Activated CD4-positive, alpha-beta T cell treated with anti-CD3 and anti-CD28 coated beads for 1 hour (primary cell): Measurements from ENCODE around the gene MMEL1.
"Not testable (repeated sequence)": the region's sequence is repeated elsewhere in the genome, so short reads cannot be mapped to it uniquely, and the experiment has no call there.

ENCODE experiments used
- DNase-seq: peaks from one replicate; pipeline ENCODE4 v3.0.0-alpha.2; 2020

Gene MMEL1

GRCh38 chr1:2628191-2628932 lies 4.5 kb downstream of the MMEL1 start:
- DNase-seq = no peak

- no peak for DNase-seq
Observed at GRCh38 chr1:2627746-2628145, 5.1 kb downstream of the MMEL1 start.

GRCh38 chr1:2625748-2626147 lies 7.1 kb downstream of the MMEL1 start:
- not testable (repeated sequence) for DNase-seq

DNA sequence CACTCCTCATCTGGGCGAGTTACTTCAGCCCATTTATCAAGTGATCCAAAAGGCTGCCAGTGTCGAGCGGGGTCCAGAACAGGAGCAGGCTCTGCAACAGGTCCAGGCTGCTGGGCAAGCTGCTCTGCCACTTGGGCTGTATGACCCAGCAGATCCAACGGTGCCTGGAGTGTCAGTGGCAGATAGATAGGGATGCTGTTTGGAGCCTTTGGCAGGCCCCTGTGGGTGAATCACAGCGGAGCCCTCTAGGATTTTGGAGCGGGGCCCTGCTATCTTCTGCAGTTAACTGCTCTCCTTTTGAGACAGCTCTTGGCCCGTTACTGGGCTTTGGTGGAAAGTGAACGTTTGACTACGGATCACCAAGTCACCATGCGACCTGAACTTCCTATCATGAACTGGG lies 7.5 kb downstream of the MMEL1 start:
- no peak for DNase-seq

GRCh38 chr1:2624735-2625300 lies 8.0 kb downstream of the MMEL1 start:
- DNase-seq = no peak

- DNase-seq = no peak
Observed at GRCh38 chr1:2623571-2624337, 9.1 kb downstream of the MMEL1 start.

- DNase-seq = no peak
Observed at GRCh38 chr1:2617971-2618470, 14.8 kb downstream of the MMEL1 start.

- DNase-seq = no peak
Observed at GRCh38 chr1:2614145-2614544, 18.7 kb downstream of the MMEL1 start.

DNA sequence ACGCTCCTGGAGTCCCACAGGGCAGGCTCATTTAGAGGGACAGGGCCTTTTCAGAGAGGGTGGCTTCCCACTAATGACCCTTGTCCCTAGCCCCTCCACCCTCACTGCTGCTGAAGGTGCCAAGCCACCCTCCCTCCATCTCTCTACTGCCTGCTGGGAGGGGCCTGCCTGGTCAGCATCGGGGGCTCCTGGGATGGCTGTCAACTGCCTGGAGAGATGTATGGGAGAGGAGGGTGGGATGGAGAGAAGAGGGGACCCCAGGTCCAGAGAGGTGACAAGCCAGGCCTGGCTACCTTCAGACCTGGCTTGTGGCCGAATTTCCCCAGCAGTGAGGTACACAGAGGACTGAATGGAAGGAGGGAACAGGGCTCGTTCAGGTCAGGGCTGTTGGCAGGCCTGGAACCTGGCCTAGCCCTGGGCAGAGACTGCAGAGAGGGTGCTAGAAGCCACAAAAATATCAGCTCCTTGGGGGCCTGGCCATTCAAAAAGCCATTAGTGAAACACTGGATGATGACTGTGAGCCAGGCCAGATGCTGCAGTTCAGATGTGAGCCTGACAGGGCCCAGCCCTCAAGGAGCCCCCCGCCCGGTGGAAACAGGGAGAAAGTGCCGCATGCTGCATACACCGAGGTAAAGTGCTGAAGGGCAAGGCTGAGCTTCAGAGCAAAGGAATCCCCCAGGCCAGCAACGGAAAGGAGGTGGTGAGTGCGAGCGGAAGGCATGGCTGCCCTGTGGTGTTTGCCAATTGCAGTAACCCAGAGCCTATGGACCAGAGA lies 20.0 kb downstream of the MMEL1 start:
- no peak for DNase-seq

DNA sequence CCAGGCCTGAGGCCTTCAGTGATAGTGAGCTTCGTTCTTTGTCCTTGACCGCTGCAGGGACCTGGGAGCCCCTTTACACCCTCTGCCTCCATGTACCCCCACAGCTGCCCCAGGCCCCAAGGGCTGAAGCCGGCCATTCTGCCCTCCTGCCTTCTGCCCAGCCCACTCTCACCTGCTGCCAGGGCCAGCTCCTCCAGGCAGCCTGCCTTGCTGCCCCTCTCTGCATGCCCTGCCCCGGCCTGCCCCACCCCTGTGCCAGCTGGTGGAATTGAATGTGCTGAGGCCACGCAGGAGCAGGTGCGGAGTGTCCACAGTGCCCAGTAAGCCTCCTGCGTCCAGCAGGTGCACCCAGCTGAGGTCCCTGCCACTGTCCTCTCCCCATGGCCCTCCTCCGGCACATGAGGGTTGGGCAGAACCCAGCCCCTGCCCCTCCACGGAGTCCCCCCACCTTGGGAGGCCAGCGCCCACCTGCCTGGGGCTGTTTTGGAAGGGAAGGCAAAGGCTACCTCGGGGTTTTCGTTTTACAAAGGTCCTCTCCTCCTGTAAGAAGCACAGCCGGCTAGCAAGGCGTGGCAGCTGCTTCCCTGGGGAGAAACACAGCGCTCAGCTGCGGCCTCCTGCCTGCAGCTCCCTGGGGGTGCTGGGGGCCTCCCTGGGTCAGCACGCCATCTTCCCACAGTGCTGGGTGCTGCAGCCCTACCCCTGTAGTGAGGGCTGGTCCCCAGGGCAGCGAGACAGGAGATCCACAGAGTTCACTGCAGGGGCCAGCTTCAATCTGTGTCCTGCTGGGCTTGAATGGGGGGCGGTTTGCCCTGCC lies 21.0 kb downstream of the MMEL1 start:
- DNase-seq = no peak

GRCh38 chr1:2611031-2611501 lies 21.8 kb downstream of the MMEL1 start:
- no peak for DNase-seq

GRCh38 chr1:2610036-2610959 lies 22.5 kb downstream of the MMEL1 start:
- no peak for DNase-seq

DNA sequence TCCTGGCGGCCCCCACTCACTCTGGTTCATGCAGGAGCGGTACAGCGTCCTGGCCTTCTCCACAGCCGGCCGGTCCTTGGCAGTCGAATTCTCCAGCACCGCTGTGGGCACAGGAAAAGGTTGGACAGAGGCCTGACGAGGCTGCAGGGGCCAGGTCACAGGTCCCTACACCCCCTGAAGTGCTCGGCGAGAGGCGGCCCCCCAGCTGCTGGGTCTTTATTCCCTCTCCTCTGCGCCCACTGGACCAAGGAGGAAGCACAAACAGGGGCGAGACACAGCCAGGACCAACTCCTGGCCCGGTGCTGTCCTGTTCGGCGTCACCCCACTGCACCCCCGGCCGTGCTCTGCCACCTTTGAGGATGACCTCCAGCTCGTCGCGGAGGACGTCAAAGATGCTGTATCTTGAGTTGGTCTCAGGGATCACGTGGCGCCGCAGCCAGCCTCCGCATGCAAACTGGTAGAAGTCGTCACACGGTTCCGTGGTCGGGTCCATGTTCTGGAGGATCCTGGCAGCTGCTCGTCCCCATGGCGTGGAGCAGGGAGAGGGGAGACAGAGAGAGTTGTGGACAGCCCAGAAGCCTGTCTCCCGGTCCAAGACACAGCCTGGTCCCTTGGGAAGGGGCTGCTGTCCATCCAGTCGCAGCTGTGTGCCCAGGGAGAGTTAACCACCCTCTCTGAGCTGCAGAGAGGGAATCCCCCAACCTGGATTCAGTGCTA lies 23.3 kb downstream of the MMEL1 start:
- DNase-seq = no peak

DNA sequence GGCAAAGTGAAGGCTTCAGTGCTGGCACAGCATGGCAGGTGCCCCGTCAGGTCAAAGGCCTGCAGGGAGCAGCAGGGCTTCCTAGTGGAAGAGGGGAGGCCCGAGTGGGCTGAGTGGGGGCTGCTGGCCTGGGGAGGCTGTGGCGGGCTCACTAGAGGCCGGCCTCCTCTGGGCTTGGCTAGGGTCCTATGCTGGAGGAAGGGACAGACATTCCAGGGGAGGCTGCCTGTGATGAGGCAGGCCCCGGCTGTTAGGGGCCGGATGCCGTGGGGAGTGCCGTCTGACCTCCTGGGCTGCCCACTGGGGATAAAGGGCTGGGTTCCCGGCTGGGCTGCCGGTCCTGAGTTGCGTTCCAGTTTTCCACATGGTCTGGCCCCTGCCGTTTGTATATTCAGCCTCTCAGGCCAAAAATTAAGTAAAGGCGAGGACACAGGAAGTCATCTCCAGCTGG lies 25.1 kb downstream of the MMEL1 start:
- DNase-seq = no peak

DNA sequence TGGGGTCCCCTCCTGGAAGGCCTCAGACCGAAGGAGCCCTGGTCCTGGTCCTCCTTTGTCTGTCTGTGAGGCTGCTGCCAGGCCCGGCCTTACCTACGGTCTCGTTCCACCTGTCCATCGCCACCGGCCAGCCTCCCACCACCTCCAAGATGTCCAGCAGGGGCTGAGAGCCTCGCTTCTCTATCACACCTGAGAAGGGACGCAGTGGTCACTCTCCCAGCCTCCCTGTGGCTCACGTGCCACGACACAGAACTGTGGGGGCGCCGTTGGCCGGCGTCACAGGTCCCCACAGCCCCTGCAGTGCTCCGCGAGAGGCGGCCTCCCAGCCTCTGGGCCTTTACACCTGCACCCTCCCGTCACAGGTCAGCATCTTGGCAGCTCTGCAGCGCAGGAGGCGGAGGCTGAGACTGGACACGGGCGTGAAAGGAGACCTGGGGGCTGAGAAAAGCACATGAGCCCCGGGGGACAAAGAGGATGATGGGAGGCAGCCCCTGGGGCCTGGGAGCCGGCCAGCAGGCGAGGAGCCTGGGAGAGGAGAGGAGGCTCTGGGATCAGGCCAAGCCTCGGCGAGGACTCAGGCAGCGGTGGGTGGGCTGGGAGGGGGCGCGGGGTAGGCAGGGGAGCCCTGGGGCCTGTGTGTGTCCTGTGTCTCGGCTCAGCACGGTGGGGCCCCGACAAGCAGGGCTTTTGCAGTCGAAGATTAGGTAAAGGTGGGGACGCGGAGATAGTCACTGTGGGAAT lies 25.8 kb downstream of the MMEL1 start:
- no peak for DNase-seq

DNA sequence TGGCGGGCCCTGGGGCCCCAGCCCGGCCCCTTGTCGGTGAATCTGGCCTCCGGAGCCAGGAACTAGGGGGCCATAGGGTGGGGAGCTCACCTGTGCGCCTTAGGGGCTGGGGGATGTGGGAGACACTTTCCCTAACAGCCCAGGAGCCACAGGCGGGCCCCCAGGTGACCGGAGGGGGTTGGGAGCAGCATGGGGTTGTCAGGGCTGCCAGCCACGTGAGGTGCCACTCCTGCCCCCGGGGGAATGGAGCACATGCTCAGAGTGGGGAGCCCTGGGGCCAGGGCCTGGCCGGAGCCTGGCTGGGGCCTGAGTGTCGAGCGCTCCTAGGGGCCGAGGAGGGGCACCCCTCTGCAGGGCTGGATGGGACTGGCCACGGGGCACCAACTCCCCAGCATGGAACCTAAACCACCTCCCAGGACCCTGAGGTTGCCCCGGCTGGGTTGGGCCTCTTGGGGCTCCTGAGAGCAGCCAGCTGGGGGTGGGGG lies 26.4 kb downstream of the MMEL1 start:
- DNase-seq = no peak

- no peak for DNase-seq
Observed at GRCh38 chr1:2605509-2606395, 27.1 kb downstream of the MMEL1 start.

- DNase-seq = no peak
Observed at GRCh38 chr1:2604844-2605508, 27.8 kb downstream of the MMEL1 start.
